Endothelial cell (in vitro differentiated cells): Measurements from ENCODE around the gene USP17L22. TPM values are rescaled to one million over a fixed set of nuclear protein-coding genes. Genes with fewer than 3 reads are reported as not detected.
"Not testable (repeated sequence)": the region's sequence is repeated elsewhere in the genome, so short reads cannot be mapped to it uniquely, and the experiment has no call there.

Source experiments
- DNase-seq: peaks from one replicate; pipeline ENCODE4 v3.0.0; 2021; ENCODE audit warnings: low spot score
- H3K27ac Mint-ChIP-seq: one replicate; pipeline ENCODE4 v1.8.0; 2021; ENCODE audit warnings: mixed read lengths, inconsistent platforms; ENCODE audit not compliant: unreplicated experiment
- H3K27me3 Mint-ChIP-seq: one replicate; pipeline ENCODE4 v1.8.0; 2021; ENCODE audit warnings: mild to moderate bottlenecking, moderate library complexity, mixed read lengths, inconsistent platforms; ENCODE audit not compliant: unreplicated experiment
- H3K36me3 Mint-ChIP-seq: one replicate; pipeline ENCODE4 v1.8.0; 2021; ENCODE audit warnings: mild to moderate bottlenecking, low read depth, mixed read lengths, inconsistent platforms; ENCODE audit not compliant: unreplicated experiment
- H3K4me1 Mint-ChIP-seq: one replicate; pipeline ENCODE4 v1.8.0; 2021; ENCODE audit warnings: mild to moderate bottlenecking, mixed read lengths, inconsistent platforms; ENCODE audit not compliant: unreplicated experiment
- H3K4me3 Mint-ChIP-seq: one replicate; pipeline ENCODE4 v1.8.0; 2021; ENCODE audit warnings: mild to moderate bottlenecking, mixed read lengths, inconsistent platforms; ENCODE audit not compliant: unreplicated experiment
- H3K9me3 Mint-ChIP-seq: one replicate; pipeline ENCODE4 v1.8.0; 2021; ENCODE audit warnings: mixed read lengths, inconsistent platforms; ENCODE audit not compliant: unreplicated experiment
- long read RNA-seq: library from polyadenylated mRNA; unstranded; transcript quantifications from one replicate; pipeline ENCODE4 v2.0.0, GENCODE V29; 2020; ENCODE audit not compliant: unreplicated experiment
- total RNA-seq: library from RNA; stranded (reverse); fragmentation: NEBNext Ultra II Directional; extraction: Animal tissue kit (Norgen Biotek cat#: 25700); gene quantifications from one replicate; pipeline ENCODE4 v1.2.1, GENCODE V29; 2021; ENCODE audit not compliant: unreplicated experiment

The USP17L22 gene, protein sequence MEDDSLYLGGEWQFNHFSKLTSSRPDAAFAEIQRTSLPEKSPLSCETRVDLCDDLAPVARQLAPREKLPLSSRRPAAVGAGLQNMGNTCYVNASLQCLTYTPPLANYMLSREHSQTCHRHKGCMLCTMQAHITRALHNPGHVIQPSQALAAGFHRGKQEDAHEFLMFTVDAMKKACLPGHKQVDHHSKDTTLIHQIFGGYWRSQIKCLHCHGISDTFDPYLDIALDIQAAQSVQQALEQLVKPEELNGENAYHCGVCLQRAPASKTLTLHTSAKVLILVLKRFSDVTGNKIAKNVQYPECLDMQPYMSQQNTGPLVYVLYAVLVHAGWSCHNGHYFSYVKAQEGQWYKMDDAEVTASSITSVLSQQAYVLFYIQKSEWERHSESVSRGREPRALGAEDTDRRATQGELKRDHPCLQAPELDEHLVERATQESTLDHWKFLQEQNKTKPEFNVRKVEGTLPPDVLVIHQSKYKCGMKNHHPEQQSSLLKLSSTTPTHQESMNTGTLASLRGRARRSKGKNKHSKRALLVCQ
- not detected for total RNA-seq
- long read RNA-seq = 0 reads

DNA sequence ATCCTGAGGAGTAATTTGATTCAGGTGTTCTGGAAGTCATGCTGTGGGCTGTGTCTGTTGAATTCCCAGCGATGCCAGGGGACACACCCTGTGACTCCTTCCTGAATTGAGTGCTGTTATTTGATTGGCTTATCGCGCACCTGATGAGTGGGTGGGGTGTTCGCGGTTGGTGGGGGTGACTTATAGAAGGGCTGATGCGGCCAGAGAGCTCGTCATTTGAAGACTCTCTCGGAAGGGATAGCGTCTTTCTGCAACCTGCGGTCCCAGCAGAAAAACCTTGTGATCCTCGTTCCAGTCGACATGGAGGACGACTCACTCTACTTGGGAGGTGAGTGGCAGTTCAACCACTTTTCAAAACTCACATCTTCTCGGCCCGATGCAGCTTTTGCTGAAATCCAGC is at the start of gene USP17L22:
Gene USP17L22, plus strand, starts transcription at position 301 of the 400 bp plus-strand sequence. Its CDS starts 0 bp downstream, at position 301.
- not testable (repeated sequence) for H3K9me3 Mint-ChIP-seq, H3K4me3 Mint-ChIP-seq, H3K4me1 Mint-ChIP-seq, DNase-seq, H3K36me3 Mint-ChIP-seq, H3K27ac Mint-ChIP-seq, H3K27me3 Mint-ChIP-seq

DNA sequence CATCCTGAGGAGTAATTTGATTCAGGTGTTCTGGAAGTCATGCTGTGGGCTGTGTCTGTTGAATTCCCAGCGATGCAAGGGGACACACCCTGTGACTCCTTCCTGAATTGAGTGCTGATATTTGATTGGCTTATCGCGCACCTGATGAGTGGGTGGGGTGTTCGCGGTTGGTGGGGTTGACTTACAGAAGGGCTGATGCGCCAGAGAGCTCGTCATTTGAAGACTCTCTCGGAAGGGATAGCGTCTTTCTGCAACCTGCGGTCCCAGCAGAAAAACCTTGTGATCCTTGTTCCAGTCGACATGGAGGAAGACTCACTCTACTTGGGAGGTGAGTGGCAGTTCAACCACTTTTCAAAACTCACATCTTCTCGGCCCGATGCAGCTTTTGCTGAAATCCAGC is 47.6 kb upstream of the USP17L22 start, which contains the start of gene USP17L12:
Gene USP17L12, plus strand, starts transcription at position 301 of the 400 bp plus-strand sequence. Its CDS starts 0 bp downstream, at position 301.
- not testable (repeated sequence) for H3K4me1 Mint-ChIP-seq, H3K27me3 Mint-ChIP-seq, H3K27ac Mint-ChIP-seq, DNase-seq, H3K9me3 Mint-ChIP-seq, H3K36me3 Mint-ChIP-seq, H3K4me3 Mint-ChIP-seq

- not testable (repeated sequence) for H3K36me3 Mint-ChIP-seq, H3K27me3 Mint-ChIP-seq, DNase-seq, H3K4me1 Mint-ChIP-seq, H3K27ac Mint-ChIP-seq, H3K9me3 Mint-ChIP-seq, H3K4me3 Mint-ChIP-seq
Observed at GRCh38 chr4:9224596-9224995, 42.8 kb upstream of the USP17L22 start, which contains the start of gene USP17L13. TSS of gene USP17L13 (plus strand) at chr4:9224896. CDS start at chr4:9224896, 0 bp downstream.

GRCh38 chr4:9230249-9230648 is 37.2 kb upstream of the USP17L22 start:
- not testable (repeated sequence) for H3K4me1 Mint-ChIP-seq, H3K36me3 Mint-ChIP-seq, H3K9me3 Mint-ChIP-seq

GRCh38 chr4:9234085-9234484 is 33.3 kb upstream of the USP17L22 start, which contains the start of gene USP17L15:
TSS of gene USP17L15 (plus strand) at chr4:9234385. CDS start at chr4:9234385, 0 bp downstream.
- H3K36me3 Mint-ChIP-seq, DNase-seq, H3K4me1 Mint-ChIP-seq, H3K4me3 Mint-ChIP-seq, H3K27me3 Mint-ChIP-seq, H3K9me3 Mint-ChIP-seq, H3K27ac Mint-ChIP-seq: not testable (repeated sequence)

More at GRCh38 chr4:9230249-9230648, 37.2 kb upstream of the USP17L22 start:
- DNase-seq, H3K27ac Mint-ChIP-seq, H3K27me3 Mint-ChIP-seq, H3K4me3 Mint-ChIP-seq: not testable (repeated sequence)

GRCh38 chr4:9238461-9238860 is 29.0 kb upstream of the USP17L22 start:
- H3K27ac Mint-ChIP-seq, H3K9me3 Mint-ChIP-seq, H3K36me3 Mint-ChIP-seq, H3K4me1 Mint-ChIP-seq, DNase-seq, H3K27me3 Mint-ChIP-seq, H3K4me3 Mint-ChIP-seq: not testable (repeated sequence)

GRCh38 chr4:9243579-9243978 is 23.8 kb upstream of the USP17L22 start, which contains the start of gene USP17L17:
TSS of gene USP17L17 (plus strand) at chr4:9243879. CDS start at chr4:9243879, 0 bp downstream.
- not testable (repeated sequence) for H3K9me3 Mint-ChIP-seq, H3K27ac Mint-ChIP-seq, H3K4me1 Mint-ChIP-seq, H3K27me3 Mint-ChIP-seq, H3K4me3 Mint-ChIP-seq, H3K36me3 Mint-ChIP-seq, DNase-seq

- not testable (repeated sequence) for H3K27me3 Mint-ChIP-seq, H3K9me3 Mint-ChIP-seq, H3K36me3 Mint-ChIP-seq, H3K27ac Mint-ChIP-seq, H3K4me3 Mint-ChIP-seq, H3K4me1 Mint-ChIP-seq
- peak; percentile 2 for DNase-seq
Observed at GRCh38 chr4:9247953-9248680, 19.3 kb upstream of the USP17L22 start, which contains the start of gene USP17L18. TSS of gene USP17L18 (plus strand) at chr4:9248630. CDS start at chr4:9248630, 0 bp downstream.

DNA sequence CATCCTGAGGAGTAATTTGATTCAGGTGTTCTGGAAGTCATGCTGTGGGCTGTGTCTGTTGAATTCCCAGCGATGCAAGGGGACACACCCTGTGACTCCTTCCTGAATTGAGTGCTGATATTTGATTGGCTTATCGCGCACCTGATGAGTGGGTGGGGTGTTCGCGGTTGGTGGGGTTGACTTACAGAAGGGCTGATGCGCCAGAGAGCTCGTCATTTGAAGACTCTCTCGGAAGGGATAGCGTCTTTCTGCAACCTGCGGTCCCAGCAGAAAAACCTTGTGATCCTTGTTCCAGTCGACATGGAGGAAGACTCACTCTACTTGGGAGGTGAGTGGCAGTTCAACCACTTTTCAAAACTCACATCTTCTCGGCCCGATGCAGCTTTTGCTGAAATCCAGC is 14.3 kb upstream of the USP17L22 start, which contains the start of gene USP17L19:
Gene USP17L19, plus strand, starts transcription at position 301 of the 400 bp plus-strand sequence. Its CDS starts 0 bp downstream, at position 301.
- DNase-seq, H3K9me3 Mint-ChIP-seq, H3K27me3 Mint-ChIP-seq, H3K27ac Mint-ChIP-seq, H3K36me3 Mint-ChIP-seq, H3K4me1 Mint-ChIP-seq, H3K4me3 Mint-ChIP-seq: not testable (repeated sequence)

GRCh38 chr4:9257824-9258223 is 9.6 kb upstream of the USP17L22 start, which contains the start of gene USP17L20:
TSS of gene USP17L20 (plus strand) at chr4:9258124. CDS start at chr4:9258124, 0 bp downstream.
- H3K4me1 Mint-ChIP-seq, H3K27ac Mint-ChIP-seq: not testable (repeated sequence)

DNA sequence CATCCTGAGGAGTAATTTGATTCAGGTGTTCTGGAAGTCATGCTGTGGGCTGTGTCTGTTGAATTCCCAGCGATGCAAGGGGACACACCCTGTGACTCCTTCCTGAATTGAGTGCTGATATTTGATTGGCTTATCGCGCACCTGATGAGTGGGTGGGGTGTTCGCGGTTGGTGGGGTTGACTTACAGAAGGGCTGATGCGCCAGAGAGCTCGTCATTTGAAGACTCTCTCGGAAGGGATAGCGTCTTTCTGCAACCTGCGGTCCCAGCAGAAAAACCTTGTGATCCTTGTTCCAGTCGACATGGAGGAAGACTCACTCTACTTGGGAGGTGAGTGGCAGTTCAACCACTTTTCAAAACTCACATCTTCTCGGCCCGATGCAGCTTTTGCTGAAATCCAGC is 4.8 kb upstream of the USP17L22 start, which contains the start of gene USP17L21:
Gene USP17L21, plus strand, starts transcription at position 301 of the 400 bp plus-strand sequence. Its CDS starts 0 bp downstream, at position 301.
- H3K4me1 Mint-ChIP-seq, H3K9me3 Mint-ChIP-seq, H3K27ac Mint-ChIP-seq, DNase-seq, H3K4me3 Mint-ChIP-seq, H3K27me3 Mint-ChIP-seq, H3K36me3 Mint-ChIP-seq: not testable (repeated sequence)

More at GRCh38 chr4:9257824-9258223, 9.6 kb upstream of the USP17L22 start, which contains the start of gene USP17L20:
- DNase-seq, H3K4me3 Mint-ChIP-seq, H3K9me3 Mint-ChIP-seq, H3K27me3 Mint-ChIP-seq, H3K36me3 Mint-ChIP-seq: not testable (repeated sequence)
